T1000 (cell line): ENCODE measurements around the gene AQP5.

Experiments
- DNase-seq: peaks from one replicate; lab custom pipeline; 2025; ENCODE audit warnings: mixed read lengths; lab: John Stamatoyannopoulos, UW

AQP5 gene

GRCh38 chr12:49961111-49961922, at the start of gene AQP5:
AQP5 (plus strand) TSS chr12:49961872; CDS start chr12:49962018, 146 bp downstream.
- DNase-seq, result no peak

- no peak for DNase-seq
These were observed 49.1 kb upstream of the AQP5 start for GRCh38 chr12:49912345-49913255.

- DNase-seq, result no peak
These were observed 45.3 kb upstream of the AQP5 start for GRCh38 chr12:49916129-49916919.

- no peak for DNase-seq
These were observed 44.4 kb upstream of the AQP5 start for GRCh38 chr12:49917166-49917787.

DNA sequence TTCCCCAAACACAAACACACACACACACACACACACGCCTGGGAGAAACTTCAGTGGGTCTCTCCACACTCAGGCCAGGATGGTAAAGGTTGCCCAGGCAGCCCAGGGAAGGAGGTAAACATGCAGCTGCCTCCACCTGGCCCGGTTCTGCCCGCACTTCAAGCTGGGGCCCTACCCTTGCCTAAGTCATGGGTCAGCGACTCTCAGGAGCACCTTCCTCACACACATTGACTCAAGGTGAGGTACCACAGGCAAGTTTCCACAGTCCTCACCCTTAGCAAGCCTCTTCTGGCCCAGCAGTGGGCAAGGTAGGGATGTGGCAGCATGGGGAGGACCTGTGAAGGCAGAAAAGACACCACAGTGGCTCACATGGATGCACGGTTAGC, 43.9 kb upstream of the AQP5 start:
- no peak for DNase-seq

DNA sequence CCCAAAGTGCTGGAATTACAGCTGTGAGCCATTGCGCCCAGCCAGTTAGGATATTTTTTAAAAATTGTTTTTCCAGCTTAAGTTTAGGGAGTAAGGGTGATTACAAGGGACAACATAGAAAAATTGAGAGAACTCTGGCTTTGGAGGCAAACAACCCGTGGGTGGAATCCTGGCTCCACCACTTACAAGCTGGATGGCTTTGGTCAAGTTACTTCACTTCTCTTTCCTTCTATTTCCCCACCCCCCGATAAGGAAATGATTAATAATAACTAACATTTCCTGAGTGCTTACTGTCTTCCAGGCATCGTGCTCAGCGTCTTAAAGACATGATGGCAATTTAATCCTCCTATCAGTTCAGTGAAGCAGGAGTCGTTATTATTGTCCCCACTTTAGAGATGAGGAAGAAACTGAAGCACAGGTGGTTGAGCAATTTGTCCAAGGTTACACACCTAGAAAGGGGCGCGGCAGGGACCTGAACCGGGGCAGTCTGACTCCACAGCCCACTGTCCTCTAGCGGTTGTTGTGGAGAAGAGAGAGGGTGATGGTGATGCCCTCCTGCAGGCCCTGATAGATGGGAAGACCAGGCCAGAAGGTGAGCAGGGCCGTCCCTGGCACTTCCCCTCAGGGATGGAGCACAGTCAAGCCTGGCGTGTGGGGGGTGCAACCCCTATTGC, 41.3 kb upstream of the AQP5 start:
- no peak for DNase-seq

DNA sequence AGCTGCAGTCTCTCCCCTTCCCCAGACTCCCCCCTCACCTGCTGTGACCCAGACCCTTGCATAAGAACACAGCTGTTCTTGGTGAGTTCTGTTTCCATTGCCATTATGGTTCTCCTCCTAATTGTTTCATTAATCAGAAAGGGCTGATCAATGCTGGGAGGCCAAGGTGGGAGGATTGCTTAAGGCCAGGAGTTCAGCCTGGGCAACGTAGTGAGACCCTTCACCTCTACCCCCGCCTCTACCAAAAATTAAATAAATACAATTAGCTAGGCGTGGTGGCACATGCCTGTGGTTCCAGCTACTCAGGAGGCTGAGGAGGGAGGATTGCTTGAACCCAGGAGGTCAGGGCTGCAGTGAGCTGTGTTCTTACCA, 40.8 kb upstream of the AQP5 start:
- no peak for DNase-seq

GRCh38 chr12:49921299-49921698, 40.4 kb upstream of the AQP5 start:
- DNase-seq, result no peak

DNA sequence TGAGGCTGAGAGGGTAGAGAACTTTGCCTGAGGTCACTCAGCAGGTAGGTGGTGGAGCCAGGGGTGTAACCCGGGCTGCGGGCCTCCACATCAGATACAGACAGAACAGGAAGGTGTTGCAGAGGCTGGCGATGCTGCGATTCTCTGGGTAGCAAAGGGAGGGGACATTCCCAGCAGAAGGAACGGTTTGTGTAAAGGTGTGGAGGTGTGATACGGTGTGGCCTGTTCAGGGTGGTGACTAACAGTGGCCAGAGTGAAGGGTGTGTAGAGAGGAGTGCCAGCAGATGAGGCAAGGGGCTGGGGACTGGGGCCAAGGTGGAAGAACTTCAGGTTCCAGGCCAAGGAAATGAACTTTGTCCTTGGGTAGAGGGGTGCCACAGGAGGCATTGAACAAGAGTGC, 39.7 kb upstream of the AQP5 start:
- DNase-seq, result no peak

- no peak for DNase-seq
These were observed 39.2 kb upstream of the AQP5 start for GRCh38 chr12:49922349-49923034.

DNA sequence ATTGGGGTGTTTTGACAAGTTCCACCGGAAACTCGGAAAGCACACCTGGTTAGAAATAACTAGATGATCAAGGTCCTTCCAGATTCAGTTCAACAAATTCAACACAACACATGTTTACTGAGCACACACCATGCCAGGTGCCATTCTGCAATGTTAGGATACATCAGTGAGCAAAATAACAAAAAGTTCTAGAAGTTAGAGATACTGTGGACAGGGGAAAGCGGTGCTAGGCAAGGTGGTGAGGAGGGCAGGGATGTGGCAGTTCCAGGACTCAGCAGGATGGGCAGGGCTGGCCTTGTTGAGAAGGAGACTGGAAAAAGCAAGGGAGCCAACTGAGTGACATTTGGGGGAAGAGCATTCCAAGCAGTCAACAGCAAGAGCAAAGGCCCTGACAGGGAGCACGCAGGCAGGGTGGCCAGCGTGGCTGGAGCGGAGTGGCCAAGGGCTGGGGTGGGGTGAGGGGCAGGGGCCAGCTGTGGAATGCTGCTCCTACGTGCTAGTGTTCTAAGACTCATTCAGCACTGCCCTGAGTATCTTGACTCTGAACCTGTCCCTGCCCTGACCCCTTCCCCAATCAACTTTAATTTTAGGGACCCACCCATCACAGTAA, 38.5 kb upstream of the AQP5 start:
- no peak for DNase-seq

GRCh38 chr12:49923880-49924556, 37.7 kb upstream of the AQP5 start:
- DNase-seq, result no peak

DNA sequence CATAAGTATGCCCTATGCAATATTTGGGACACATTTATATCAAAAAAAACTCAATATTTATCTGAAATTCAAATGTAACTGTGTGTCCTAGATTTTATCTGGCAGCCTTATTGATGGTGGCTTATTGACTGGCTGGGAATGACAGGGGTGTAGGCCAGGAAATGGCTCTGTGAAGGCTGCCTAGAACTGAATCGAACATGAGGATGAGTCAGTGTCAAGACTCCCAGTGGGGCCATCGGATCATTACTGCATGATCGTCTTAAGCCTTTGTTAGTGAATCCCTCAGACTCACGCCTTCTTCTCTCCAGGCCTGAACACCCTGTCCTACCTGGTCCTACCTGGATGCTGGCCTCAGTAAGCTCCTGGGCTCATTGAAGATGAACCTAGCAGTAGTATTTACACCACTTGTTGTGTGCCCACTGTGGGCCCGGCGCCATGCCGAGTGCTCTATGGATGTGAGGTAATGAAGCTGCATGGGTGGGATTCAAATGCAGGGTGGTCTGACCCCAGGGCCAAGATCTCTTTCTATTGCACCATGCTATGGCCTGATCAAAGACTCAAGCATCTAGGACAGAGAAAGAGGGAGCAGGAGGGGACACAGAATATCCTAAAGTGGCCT, 36.9 kb upstream of the AQP5 start:
- no peak for DNase-seq

- no peak for DNase-seq
These were observed 36.1 kb upstream of the AQP5 start for GRCh38 chr12:49925433-49926204.

- DNase-seq, result no peak
These were observed 33.2 kb upstream of the AQP5 start for GRCh38 chr12:49928471-49928870.

DNA sequence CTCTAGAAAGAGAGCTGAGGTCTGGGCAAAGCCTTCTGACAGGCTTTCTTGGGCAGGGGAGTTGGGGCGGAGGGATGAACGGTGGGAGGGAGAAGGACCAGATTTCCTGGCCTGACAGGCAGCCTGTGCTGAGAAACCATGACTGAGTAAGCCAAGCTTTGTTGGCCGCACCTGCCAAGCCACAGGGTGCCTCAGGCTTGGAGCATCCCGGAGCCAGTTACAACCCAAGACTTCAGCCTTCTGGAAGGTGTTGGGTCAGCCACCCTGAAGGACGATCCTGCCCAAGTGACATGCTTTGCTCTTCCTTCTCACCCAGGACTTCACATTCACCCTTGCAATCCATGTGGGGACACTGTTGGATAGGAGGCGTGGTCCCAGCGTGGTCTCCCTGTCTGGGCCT, 32.1 kb upstream of the AQP5 start:
- no peak for DNase-seq

DNA sequence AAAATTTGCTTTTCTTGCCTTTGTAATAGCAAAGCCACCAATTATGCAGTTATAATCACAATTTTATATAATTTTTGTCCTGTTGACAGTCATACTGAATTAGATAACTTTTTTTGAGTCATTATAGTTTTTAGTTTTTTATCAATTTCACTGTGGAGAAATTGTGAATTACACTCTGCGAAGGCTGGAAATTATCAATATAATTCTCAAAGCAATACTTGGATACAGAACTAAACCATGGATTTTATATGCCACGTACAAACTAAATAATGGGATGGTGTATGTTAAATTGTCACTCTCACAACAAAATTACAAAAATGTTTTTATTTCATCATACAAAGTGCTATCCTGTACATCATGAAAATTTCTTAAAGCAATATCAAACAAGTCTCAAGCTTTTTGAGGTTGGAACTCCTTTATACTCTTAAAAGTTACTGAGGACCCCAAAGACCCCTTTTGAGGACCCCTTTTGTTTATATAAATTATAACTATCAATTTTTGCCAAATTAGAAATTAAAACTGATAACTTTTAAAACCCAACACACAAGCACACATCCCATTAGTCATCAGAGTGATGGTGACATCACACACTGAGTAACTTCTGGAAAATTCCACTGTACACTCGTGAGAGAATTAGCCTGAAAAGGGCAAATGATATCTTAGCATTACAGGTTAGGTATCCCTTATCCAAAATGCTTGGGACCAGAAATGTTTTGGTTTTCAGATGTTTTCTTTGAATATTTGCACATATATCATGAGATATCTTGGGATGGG, 31.0 kb upstream of the AQP5 start:
- no peak for DNase-seq

- no peak for DNase-seq
These were observed 29.6 kb upstream of the AQP5 start for GRCh38 chr12:49932023-49932422.
